NCI-H128 (cell line): ENCODE data around the gene AMFR.

Source experiments
- DNase-seq: peaks from one replicate; lab custom pipeline; 2025; ENCODE audit not compliant: unreplicated experiment; lab: John Stamatoyannopoulos, UW

Gene AMFR

GRCh38 chr16:56314244-56314850 lies 111.0 kb downstream of the AMFR start:
- DNase-seq: no peak

- DNase-seq: no peak
Measured at GRCh38 chr16:56312556-56312955, 112.8 kb downstream of the AMFR start.

GRCh38 chr16:56312028-56312300 lies 113.4 kb downstream of the AMFR start:
- DNase-seq: no peak
